ENCODE measurements around the gene PCYT2.

Gene PCYT2

DNA sequence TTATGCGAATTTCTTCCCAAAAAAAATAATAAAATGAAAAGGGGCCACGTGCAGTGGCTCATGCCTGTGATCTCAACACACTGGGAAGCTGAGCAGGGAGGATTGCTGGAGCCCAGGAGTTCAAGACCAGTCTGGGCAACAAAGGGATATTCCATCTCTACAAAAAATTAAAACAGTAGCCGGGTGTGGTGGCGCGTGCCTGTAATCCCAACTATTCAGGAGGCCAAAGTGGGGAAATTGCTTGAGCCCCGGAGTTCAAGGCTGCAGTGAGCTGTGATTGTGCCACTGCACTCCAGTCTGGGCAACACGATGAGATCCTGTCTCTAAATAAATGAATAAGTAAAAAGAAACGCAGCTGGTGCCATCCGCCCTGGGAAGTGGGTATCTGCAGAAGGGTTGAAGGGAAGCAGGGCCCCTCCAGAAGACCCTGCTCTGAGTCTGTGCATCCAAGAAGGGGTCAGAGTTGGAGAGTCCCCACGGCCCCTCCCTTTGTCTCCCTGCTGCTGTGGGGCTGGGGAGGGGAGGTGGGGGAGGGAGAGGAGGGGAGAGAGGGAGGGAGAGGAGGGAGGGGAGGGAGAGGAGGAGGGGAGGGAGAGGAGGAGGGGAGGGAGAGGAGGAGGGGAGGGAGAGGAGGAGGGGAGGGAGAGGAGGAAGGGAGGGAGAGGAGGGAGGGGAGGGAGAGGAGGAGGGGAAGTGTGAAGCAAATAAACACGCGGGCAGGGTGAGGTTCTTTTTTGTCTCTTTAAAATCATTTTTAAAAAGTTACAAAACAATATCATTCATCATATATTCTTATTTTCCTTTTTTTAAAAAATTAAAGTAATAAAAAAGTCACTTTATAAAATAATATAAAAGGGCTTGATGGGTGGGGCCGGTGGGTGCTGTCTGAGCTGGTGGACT, 40.8 kb upstream of the PCYT2 start:
- no peak for TF ChIP-seq GABPA (IDR thresholded peaks at IDR 0.05; ENCODE audit: low read depth)
- TF ChIP-seq, protein P1, sequence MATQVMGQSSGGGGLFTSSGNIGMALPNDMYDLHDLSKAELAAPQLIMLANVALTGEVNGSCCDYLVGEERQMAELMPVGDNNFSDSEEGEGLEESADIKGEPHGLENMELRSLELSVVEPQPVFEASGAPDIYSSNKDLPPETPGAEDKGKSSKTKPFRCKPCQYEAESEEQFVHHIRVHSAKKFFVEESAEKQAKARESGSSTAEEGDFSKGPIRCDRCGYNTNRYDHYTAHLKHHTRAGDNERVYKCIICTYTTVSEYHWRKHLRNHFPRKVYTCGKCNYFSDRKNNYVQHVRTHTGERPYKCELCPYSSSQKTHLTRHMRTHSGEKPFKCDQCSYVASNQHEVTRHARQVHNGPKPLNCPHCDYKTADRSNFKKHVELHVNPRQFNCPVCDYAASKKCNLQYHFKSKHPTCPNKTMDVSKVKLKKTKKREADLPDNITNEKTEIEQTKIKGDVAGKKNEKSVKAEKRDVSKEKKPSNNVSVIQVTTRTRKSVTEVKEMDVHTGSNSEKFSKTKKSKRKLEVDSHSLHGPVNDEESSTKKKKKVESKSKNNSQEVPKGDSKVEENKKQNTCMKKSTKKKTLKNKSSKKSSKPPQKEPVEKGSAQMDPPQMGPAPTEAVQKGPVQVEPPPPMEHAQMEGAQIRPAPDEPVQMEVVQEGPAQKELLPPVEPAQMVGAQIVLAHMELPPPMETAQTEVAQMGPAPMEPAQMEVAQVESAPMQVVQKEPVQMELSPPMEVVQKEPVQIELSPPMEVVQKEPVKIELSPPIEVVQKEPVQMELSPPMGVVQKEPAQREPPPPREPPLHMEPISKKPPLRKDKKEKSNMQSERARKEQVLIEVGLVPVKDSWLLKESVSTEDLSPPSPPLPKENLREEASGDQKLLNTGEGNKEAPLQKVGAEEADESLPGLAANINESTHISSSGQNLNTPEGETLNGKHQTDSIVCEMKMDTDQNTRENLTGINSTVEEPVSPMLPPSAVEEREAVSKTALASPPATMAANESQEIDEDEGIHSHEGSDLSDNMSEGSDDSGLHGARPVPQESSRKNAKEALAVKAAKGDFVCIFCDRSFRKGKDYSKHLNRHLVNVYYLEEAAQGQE (IDR thresholded peaks at IDR 0.05; ENCODE audit: insufficient replicate concordance, low read depth): no peak
- TF ChIP-seq SPI1 (IDR thresholded peaks at IDR 0.05; ENCODE audit: borderline replicate concordance, low read depth): no peak
- TF ChIP-seq, protein P2, sequence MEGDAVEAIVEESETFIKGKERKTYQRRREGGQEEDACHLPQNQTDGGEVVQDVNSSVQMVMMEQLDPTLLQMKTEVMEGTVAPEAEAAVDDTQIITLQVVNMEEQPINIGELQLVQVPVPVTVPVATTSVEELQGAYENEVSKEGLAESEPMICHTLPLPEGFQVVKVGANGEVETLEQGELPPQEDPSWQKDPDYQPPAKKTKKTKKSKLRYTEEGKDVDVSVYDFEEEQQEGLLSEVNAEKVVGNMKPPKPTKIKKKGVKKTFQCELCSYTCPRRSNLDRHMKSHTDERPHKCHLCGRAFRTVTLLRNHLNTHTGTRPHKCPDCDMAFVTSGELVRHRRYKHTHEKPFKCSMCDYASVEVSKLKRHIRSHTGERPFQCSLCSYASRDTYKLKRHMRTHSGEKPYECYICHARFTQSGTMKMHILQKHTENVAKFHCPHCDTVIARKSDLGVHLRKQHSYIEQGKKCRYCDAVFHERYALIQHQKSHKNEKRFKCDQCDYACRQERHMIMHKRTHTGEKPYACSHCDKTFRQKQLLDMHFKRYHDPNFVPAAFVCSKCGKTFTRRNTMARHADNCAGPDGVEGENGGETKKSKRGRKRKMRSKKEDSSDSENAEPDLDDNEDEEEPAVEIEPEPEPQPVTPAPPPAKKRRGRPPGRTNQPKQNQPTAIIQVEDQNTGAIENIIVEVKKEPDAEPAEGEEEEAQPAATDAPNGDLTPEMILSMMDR (IDR thresholded peaks at IDR 0.05; ENCODE audit: insufficient read depth, low read length): no peak
- TF ChIP-seq POLR2AphosphoS5 (IDR thresholded peaks at IDR 0.05; ENCODE audit: low read depth): no peak
- DNase-seq (ENCODE audit: low read depth in 1 of 2, low spot score in 1 of 2): no peak
- no peak overlapping the region for H3K4me3 ChIP-seq (replicated peaks; ENCODE audit: insufficient read depth, low read length)
- no peak overlapping the region for H3K27ac ChIP-seq (replicated peaks)
- no peaks in the 10 kb centered on the region for H3K27me3 ChIP-seq (ENCODE audit: insufficient read depth, poor library complexity, severe bottlenecking)

DNA sequence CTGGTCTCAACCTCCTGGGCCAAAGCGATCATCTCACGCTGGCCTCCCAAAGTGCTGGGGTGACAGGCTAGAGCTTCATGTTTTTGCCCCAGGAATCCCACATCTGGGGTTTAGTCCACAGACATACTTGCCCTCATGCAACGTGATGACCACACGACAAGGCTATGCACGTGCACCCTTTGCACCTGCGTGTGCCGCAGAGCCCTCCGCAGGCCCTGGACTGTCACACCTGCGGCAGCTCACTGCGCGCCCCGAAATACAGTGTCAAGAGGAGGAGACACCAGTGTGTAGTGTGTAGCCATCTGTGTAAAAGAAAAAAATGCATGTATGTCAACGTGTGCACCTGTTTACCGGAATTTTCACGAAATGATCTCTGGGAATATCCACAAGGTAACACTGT, 39.3 kb upstream of the PCYT2 start:
- DNase-seq (ENCODE audit: low read depth in 1 of 2, low spot score in 1 of 2): no peak
- TF ChIP-seq, protein P2 (IDR thresholded peaks at IDR 0.05; ENCODE audit: insufficient read depth, low read length): no peak
- TF ChIP-seq POLR2AphosphoS5 (IDR thresholded peaks at IDR 0.05; ENCODE audit: low read depth) (no peak), SPI1 (IDR thresholded peaks at IDR 0.05; ENCODE audit: borderline replicate concordance, low read depth) (no peak), GABPA (IDR thresholded peaks at IDR 0.05; ENCODE audit: low read depth) (no peak)
- TF ChIP-seq, protein P1 (IDR thresholded peaks at IDR 0.05; ENCODE audit: insufficient replicate concordance, low read depth): no peak
- Histone ChIP-seq H3K27ac (replicated peaks) (no peak overlapping the region), H3K27me3 (ENCODE audit: insufficient read depth, poor library complexity, severe bottlenecking) (no peaks in the 10 kb centered on the region), H3K4me3 (replicated peaks; ENCODE audit: insufficient read depth, low read length) (no peak overlapping the region)

DNA sequence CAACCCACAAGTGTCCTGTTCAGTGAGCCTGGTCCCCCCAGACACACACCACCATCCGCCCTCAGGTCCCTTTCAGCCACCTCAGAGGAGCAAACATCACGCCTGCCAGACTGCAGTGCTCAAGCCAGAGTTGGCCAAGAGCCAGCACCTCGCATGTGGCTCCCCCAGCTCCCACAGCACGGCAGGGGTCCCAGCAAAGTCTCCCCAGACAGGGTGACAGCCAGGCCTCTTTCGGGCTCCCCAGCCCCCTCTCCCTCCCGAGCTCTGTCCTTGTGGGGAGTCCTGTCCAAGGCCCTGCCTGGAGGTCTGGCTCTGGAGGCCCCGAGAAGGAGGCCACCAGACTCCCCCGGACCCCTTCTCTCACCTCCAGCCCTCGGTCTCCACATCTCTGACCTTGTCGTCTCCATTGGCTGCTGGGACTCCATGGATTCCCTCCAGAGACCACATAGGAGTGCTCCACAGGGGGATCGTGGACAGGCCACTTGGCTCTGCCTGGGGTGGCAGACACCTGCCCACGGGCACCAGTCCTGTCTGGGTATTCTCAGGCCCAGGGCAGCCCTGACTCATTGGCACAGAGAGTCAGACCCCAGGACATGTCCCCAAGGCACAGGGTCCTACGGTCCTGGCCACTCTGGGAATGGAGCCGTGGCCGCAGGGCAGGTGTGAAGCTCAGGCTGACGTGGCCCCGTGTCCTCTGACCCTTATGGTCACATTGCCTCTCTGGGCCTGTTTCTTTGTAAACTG, 37.6 kb upstream of the PCYT2 start:
- DNase-seq (ENCODE audit: low read depth in 1 of 2, low spot score in 1 of 2): no peak
- H3K4me3 ChIP-seq (replicated peaks; ENCODE audit: insufficient read depth, low read length): no peak overlapping the region
- H3K27ac ChIP-seq (replicated peaks): no peak overlapping the region
- TF ChIP-seq SPI1 (IDR thresholded peaks at IDR 0.05; ENCODE audit: borderline replicate concordance, low read depth) (no peak), GABPA (IDR thresholded peaks at IDR 0.05; ENCODE audit: low read depth) (no peak), POLR2AphosphoS5 (IDR thresholded peaks at IDR 0.05; ENCODE audit: low read depth) (no peak)
- TF ChIP-seq, protein P2 (IDR thresholded peaks at IDR 0.05; ENCODE audit: insufficient read depth, low read length): no peak
- TF ChIP-seq, protein P1 (IDR thresholded peaks at IDR 0.05; ENCODE audit: insufficient replicate concordance, low read depth): no peak
- H3K27me3 ChIP-seq (ENCODE audit: insufficient read depth, poor library complexity, severe bottlenecking): no peaks in the 10 kb centered on the region

Measured in HL-60 (cell line).